Smooth muscle cell (in vitro differentiated cells): ENCODE data around the gene LHFPL3. TPM values are rescaled to one million over a fixed set of nuclear protein-coding genes. Genes with fewer than 3 reads are reported as not detected.

Experiments used
- DNase-seq: peaks from one replicate; lab custom pipeline; 2025; ENCODE audit not compliant: unreplicated experiment; lab: John Stamatoyannopoulos, UW
- H2AFZ ChIP-seq: fragments of 200-600 bp; sonication (generic); 2 replicates; pipeline ENCODE4 v1.6.0; 2016; ENCODE audit warnings: antibody characterized with exemption, low read depth, mild to moderate bottlenecking
- H3F3A ChIP-seq: fragments of 200-600 bp; sonication (generic); 2 replicates; pipeline ENCODE4 v1.6.0; 2017; ENCODE audit warnings: antibody characterized with exemption, low read depth
- H3K27ac ChIP-seq: fragments of 200-600 bp; sonication (generic); 2 replicates; pipeline ENCODE4 v1.5.1; 2016; ENCODE audit warnings: low read depth, mild to moderate bottlenecking
- H3K27me3 ChIP-seq: fragments of 200-600 bp; sonication (generic); 2 replicates; pipeline ENCODE4 v1.6.1; 2016; ENCODE audit warnings: low read depth, mild to moderate bottlenecking
- H3K36me3 ChIP-seq: fragments of 200-600 bp; sonication (generic); 2 replicates; pipeline ENCODE4 v1.5.1; 2016; ENCODE audit warnings: low read depth
- H3K4me1 ChIP-seq: fragments of 200-600 bp; sonication (generic); 2 replicates; pipeline ENCODE4 v1.5.1; 2016; ENCODE audit warnings: low read depth
- H3K4me2 ChIP-seq: fragments of 200-600 bp; sonication (generic); 2 replicates; pipeline ENCODE4 v1.6.0; 2016; ENCODE audit warnings: mild to moderate bottlenecking
- H3K4me3 ChIP-seq: fragments of 200-600 bp; sonication (generic); 2 replicates; pipeline ENCODE4 v1.5.1; 2016; ENCODE audit warnings: mild to moderate bottlenecking
- H3K79me2 ChIP-seq: fragments of 200-600 bp; sonication (generic); 2 replicates; pipeline ENCODE4 v1.6.0; 2016; ENCODE audit warnings: low read depth, mild to moderate bottlenecking
- H3K9ac ChIP-seq: fragments of 200-600 bp; sonication (generic); 2 replicates; pipeline ENCODE4 v1.6.0; 2016; ENCODE audit warnings: low read depth
- H3K9me3 ChIP-seq: fragments of 200-600 bp; sonication (generic); replicated peaks from 2 replicates; pipeline ENCODE4 v1.5.1; 2016; ENCODE audit warnings: low read depth
- H4K20me1 ChIP-seq: fragments of 200-600 bp; sonication (generic); 2 replicates; pipeline ENCODE4 v1.6.0; 2016; ENCODE audit warnings: low read depth
- CTCF ChIP-seq: fragments of 200-600 bp; sonication (generic); IDR thresholded peaks from 2 replicates; pipeline ENCODE4 v1.5.1; 2017; ENCODE audit warnings: borderline replicate concordance, mild to moderate bottlenecking, antibody characterized with exemption; ENCODE audit not compliant: insufficient read depth, poor library complexity, severe bottlenecking
- WGBS: methylation state at CpG from one replicate; pipeline ENCODE4 v1.1.7; 2016; ENCODE audit warnings: low lambda C conversion rate; 5-methylcytosine and 5-hydroxymethylcytosine counted together
- polyA plus RNA-seq: library from polyadenylated mRNA; unstranded; fragments of >200 nt; fragmentation: Nextera tagmentation; extraction: Ambion mirVana; gene quantifications from 2 replicates; pipeline ENCODE4 v1.2.1, GENCODE V29; 2016
- total RNA-seq: library from RNA; depleted of rRNA; stranded (reverse); fragments of >200 nt; gene quantifications from 2 replicates; pipeline ENCODE4 v1.2.3, GENCODE V29; 2014

The LHFPL3 gene
- total and polyA plus RNA-seq, 2 experiments from 2014 or later, result not detected

- no peak overlapping the region for H3K4me3 ChIP-seq
- no peaks in the 10 kb centered on the region for H3K79me2 ChIP-seq
- no peak for DNase-seq
- no peak overlapping the region for H3K4me2 ChIP-seq
- H3K9ac ChIP-seq, result no peak overlapping the region
- H3K27ac ChIP-seq, result no peak overlapping the region
- H4K20me1 ChIP-seq, result no peaks in the 10 kb centered on the region
- no peaks in the 10 kb centered on the region for H3K4me1 ChIP-seq
- no peaks in the 10 kb centered on the region for H3K27me3 ChIP-seq
- H3K36me3 ChIP-seq, result no peaks in the 10 kb centered on the region
- no peaks in the 10 kb centered on the region for H3F3A ChIP-seq
- no peak for TF ChIP-seq CTCF
- no peak overlapping the region for H2AFZ ChIP-seq
- H3K9me3 ChIP-seq, result no peaks in the 10 kb centered on the region
Observed at GRCh38 chr7:104791080-104791479, 462.7 kb downstream of the LHFPL3 start.

- no peak for TF ChIP-seq CTCF
- H3K4me3 ChIP-seq, result no peak overlapping the region
- no peaks in the 10 kb centered on the region for H3K79me2 ChIP-seq
- no peak overlapping the region for H3K4me2 ChIP-seq
- WGBS, result 88% methylated on average over 7 of the region's 7 CpGs
- H3K27ac ChIP-seq, result no peak overlapping the region
- H4K20me1 ChIP-seq, result no peaks in the 10 kb centered on the region
- H2AFZ ChIP-seq, result no peak overlapping the region
- no peaks in the 10 kb centered on the region for H3K9me3 ChIP-seq
- no peak for DNase-seq
- no peaks in the 10 kb centered on the region for H3K4me1 ChIP-seq
- no peaks in the 10 kb centered on the region for H3F3A ChIP-seq
- no peaks in the 10 kb centered on the region for H3K36me3 ChIP-seq
- no peaks in the 10 kb centered on the region for H3K27me3 ChIP-seq
- no peak overlapping the region for H3K9ac ChIP-seq
Observed at GRCh38 chr7:104793066-104793465, 464.7 kb downstream of the LHFPL3 start.

GRCh38 chr7:104794154-104794553 is 465.8 kb downstream of the LHFPL3 start:
- Histone ChIP-seq H3K9me3 (no peaks in the 10 kb centered on the region), H3K4me3 (no peak overlapping the region), H3K27ac (no peak overlapping the region), H4K20me1 (no peaks in the 10 kb centered on the region), H3K79me2 (no peaks in the 10 kb centered on the region), H3K4me2 (no peak overlapping the region), H3K9ac (no peak overlapping the region), H2AFZ (no peak overlapping the region), H3K36me3 (no peaks in the 10 kb centered on the region), H3K27me3 (no peaks in the 10 kb centered on the region), H3F3A (no peaks in the 10 kb centered on the region), H3K4me1 (no peaks in the 10 kb centered on the region)
- no peak for DNase-seq
- 85% methylated on average over 3 of the region's 3 CpGs for WGBS
- TF ChIP-seq CTCF, result no peak

- no peak for DNase-seq
- H3K27ac ChIP-seq, result no peak overlapping the region
- no peak for TF ChIP-seq CTCF
Observed at GRCh38 chr7:104794589-104794988, 466.2 kb downstream of the LHFPL3 start.

More at GRCh38 chr7:104794589-104794988, 466.2 kb downstream of the LHFPL3 start:
- H3K9me3 ChIP-seq, result no peaks in the 10 kb centered on the region
- H3K4me1 ChIP-seq, result no peaks in the 10 kb centered on the region
- H3F3A ChIP-seq, result no peaks in the 10 kb centered on the region
- H3K9ac ChIP-seq, result no peak overlapping the region
- no peak overlapping the region for H3K4me3 ChIP-seq
- H3K36me3 ChIP-seq, result no peaks in the 10 kb centered on the region
- no peaks in the 10 kb centered on the region for H3K27me3 ChIP-seq
- H2AFZ ChIP-seq, result no peak overlapping the region
- H4K20me1 ChIP-seq, result no peaks in the 10 kb centered on the region
- H3K4me2 ChIP-seq, result no peak overlapping the region
- 83% methylated on average over 3 of the region's 3 CpGs for WGBS
- H3K79me2 ChIP-seq, result no peaks in the 10 kb centered on the region
